AML-193 (cell line): ENCODE results near the gene PTPRE.
A peak's percentile ranks its signal among the peaks of the same experiment; 100 is the strongest.

Experiments
- DNase-seq, 2 experiments: peaks; one replicate each; lab custom pipeline; 2025; lab: John Stamatoyannopoulos, UW

Gene PTPRE

GRCh38 chr10:128026615-128027300 lies 119.9 kb downstream of the PTPRE start:
- DNase-seq, result no peak

GRCh38 chr10:128027306-128027705 lies 120.4 kb downstream of the PTPRE start:
- no peak for DNase-seq

- DNase-seq, result no peak
Observed at GRCh38 chr10:128027822-128028507, 121.1 kb downstream of the PTPRE start.

GRCh38 chr10:128028508-128029289 lies 121.8 kb downstream of the PTPRE start:
- DNase-seq, result no peak

GRCh38 chr10:128029290-128029651 lies 122.4 kb downstream of the PTPRE start:
- no peak for DNase-seq

- DNase-seq, result no peak
Observed at GRCh38 chr10:128029731-128030369, 122.9 kb downstream of the PTPRE start.

GRCh38 chr10:128030498-128031072 lies 123.7 kb downstream of the PTPRE start:
- DNase-seq, result no peak

- no peak for DNase-seq
Observed at GRCh38 chr10:128031216-128031615, 124.3 kb downstream of the PTPRE start.

GRCh38 chr10:128032466-128032865 lies 125.6 kb downstream of the PTPRE start:
- DNase-seq, result no peak

GRCh38 chr10:128035557-128035973 lies 128.7 kb downstream of the PTPRE start:
- peak; percentile 20 to 45 for DNase-seq

- no peak for DNase-seq
Observed at GRCh38 chr10:128036011-128036615, 129.2 kb downstream of the PTPRE start.

GRCh38 chr10:128036746-128037543 lies 130.0 kb downstream of the PTPRE start:
- DNase-seq, result no peak

- DNase-seq, result no peak
Observed at GRCh38 chr10:128040096-128040495, 133.2 kb downstream of the PTPRE start.

GRCh38 chr10:128040681-128041080 lies 133.8 kb downstream of the PTPRE start:
- DNase-seq, result no peak

GRCh38 chr10:128042131-128042610 lies 135.3 kb downstream of the PTPRE start:
- DNase-seq, result no peak

- no peak for DNase-seq
Observed at GRCh38 chr10:128043259-128044045, 136.5 kb downstream of the PTPRE start.

GRCh38 chr10:128044186-128044585 lies 137.3 kb downstream of the PTPRE start:
- no peak for DNase-seq

- DNase-seq, result no peak
Observed at GRCh38 chr10:128044961-128045832, 138.3 kb downstream of the PTPRE start.

GRCh38 chr10:128045833-128046120 lies 138.9 kb downstream of the PTPRE start:
- no peak for DNase-seq
